Activated CD4-positive, alpha-beta T cell treated with anti-CD3 and anti-CD28 coated beads, Interleukin-2, amount 10 ng/mL, durations not matched to agents 7 days and 5 days (primary cell): Measurements from ENCODE around the gene NEFH. TPM values are rescaled to one million over a fixed set of nuclear protein-coding genes. Genes with fewer than 3 reads are reported as not detected.
A peak's percentile ranks its signal among the peaks of the same experiment; 100 is the strongest.
"Not testable (repeated sequence)": the region's sequence is repeated elsewhere in the genome, so short reads cannot be mapped to it uniquely, and the experiment has no call there.

ENCODE experiments used
- CTCF ChIA-PET: fragments of 350-600 bp; sonication (Branson Sonifier 250); formaldehyde crosslinking; loops from one replicate; lab custom pipeline; 2021; ENCODE audit warnings: antibody characterized with exemption; lab: Charles Lee
- POLR2A ChIA-PET: fragments of 350-600 bp; sonication (Branson Sonifier 250); formaldehyde crosslinking; loops from one replicate; lab custom pipeline; 2021; ENCODE audit warnings: antibody characterized with exemption; lab: Charles Lee
- DNase-seq: peaks from one replicate; pipeline ENCODE4 v3.0.0-alpha.2; 2020
- H3K27ac Mint-ChIP-seq: one replicate; pipeline ENCODE4 v1.8.0; 2021; ENCODE audit warnings: mild to moderate bottlenecking, moderate library complexity, mixed read lengths
- H3K27me3 Mint-ChIP-seq: one replicate; pipeline ENCODE4 v1.8.0; 2021; ENCODE audit warnings: mixed read lengths
- H3K36me3 Mint-ChIP-seq: one replicate; pipeline ENCODE4 v1.8.0; 2021; ENCODE audit warnings: low read depth, mixed read lengths
- H3K4me1 Mint-ChIP-seq: one replicate; pipeline ENCODE4 v1.8.0; 2021; ENCODE audit warnings: mixed read lengths
- H3K4me3 Mint-ChIP-seq: one replicate; pipeline ENCODE4 v1.8.0; 2021; ENCODE audit warnings: mild to moderate bottlenecking, moderate library complexity, mixed read lengths
- H3K9me3 Mint-ChIP-seq: one replicate; pipeline ENCODE4 v1.8.0; 2021; ENCODE audit warnings: mixed read lengths
- total RNA-seq, 2 experiments: library from RNA; stranded (reverse); gene quantifications; one replicate each; pipeline ENCODE4 v1.2.3, GENCODE V29; 2021

The NEFH gene
- total RNA-seq, 2 experiments from 2014 or later, result 0.87 to 0.89 TPM

GRCh38 chr22:29483254-29483653 lies 3.2 kb downstream of the NEFH start:
- CTCF ChIA-PET, result interaction anchor here (0.6 to 1.7 kb wide), 3 partner anchors 11 to 226 kb away, joined by 3 to 5 read pairs (median 4); no protein-coding TSS in a partner anchor
- no peak for DNase-seq
- Mint-ChIP-seq H3K36me3 (peaks cover 6% of the 10 kb centered on the region), H3K27me3 (peaks cover 30% of the 10 kb centered on the region), H3K27ac (no peak overlapping the region), H3K9me3 (no peaks in the 10 kb centered on the region), H3K4me1 (peaks cover 13% of the 10 kb centered on the region), H3K4me3 (no peak overlapping the region)
- POLR2A ChIA-PET, result interaction anchor here (0.5 kb wide), 1 partner anchor 74 kb away, joined by 3 read pairs; no protein-coding TSS in a partner anchor

- no peak for DNase-seq
- Mint-ChIP-seq H3K27me3 (peaks cover 16% of the 10 kb centered on the region), H3K4me1 (peaks cover 7% of the 10 kb centered on the region), H3K36me3 (peaks cover 4% of the 10 kb centered on the region), H3K4me3 (no peak overlapping the region), H3K9me3 (no peaks in the 10 kb centered on the region), H3K27ac (no peak overlapping the region)
- ChIA-PET POLR2A (no interaction called here), CTCF (interaction anchor here (1.0 kb wide), 1 partner anchor 11 kb away, joined by 3 read pairs; no protein-coding TSS in a partner anchor)
Measured at GRCh38 chr22:29484642-29485041, 4.6 kb downstream of the NEFH start.

GRCh38 chr22:29485448-29485847 lies 5.4 kb downstream of the NEFH start:
- POLR2A ChIA-PET, result no interaction called here
- H3K36me3 Mint-ChIP-seq, result peaks cover 3% of the 10 kb centered on the region
- no peaks in the 10 kb centered on the region for H3K9me3 Mint-ChIP-seq

GRCh38 chr22:29487426-29487986 lies 7.5 kb downstream of the NEFH start:
- CTCF ChIA-PET, result no interaction called here
- H3K27me3 Mint-ChIP-seq, result no peaks in the 10 kb centered on the region
- H3K36me3 Mint-ChIP-seq, result no peaks in the 10 kb centered on the region
- H3K9me3 Mint-ChIP-seq, result no peaks in the 10 kb centered on the region
- no peaks in the 10 kb centered on the region for H3K4me1 Mint-ChIP-seq
- POLR2A ChIA-PET, result no interaction called here
- H3K4me3 Mint-ChIP-seq, result no peak overlapping the region
- no peak for DNase-seq
- H3K27ac Mint-ChIP-seq, result no peak overlapping the region

More at GRCh38 chr22:29485448-29485847, 5.4 kb downstream of the NEFH start:
- peaks cover 14% of the 10 kb centered on the region for H3K27me3 Mint-ChIP-seq
- H3K4me1 Mint-ChIP-seq, result peaks cover 6% of the 10 kb centered on the region
- H3K4me3 Mint-ChIP-seq, result no peak overlapping the region
- no peak overlapping the region for H3K27ac Mint-ChIP-seq
- CTCF ChIA-PET, result interaction anchor here (1.0 kb wide), 1 partner anchor 12 kb away, joined by 3 read pairs; no protein-coding TSS in a partner anchor
- DNase-seq, result no peak

GRCh38 chr22:29489127-29489780 lies 9.2 kb downstream of the NEFH start:
- H3K36me3 Mint-ChIP-seq, CTCF ChIA-PET, POLR2A ChIA-PET: not testable (repeated sequence)

GRCh38 chr22:29491012-29491411 lies 11.0 kb downstream of the NEFH start:
- CTCF ChIA-PET, result no interaction called here
- no peaks in the 10 kb centered on the region for H3K4me1 Mint-ChIP-seq
- POLR2A ChIA-PET, result no interaction called here
- DNase-seq, result no peak
- H3K27me3 Mint-ChIP-seq, result no peaks in the 10 kb centered on the region
- peaks cover 10% of the 10 kb centered on the region for H3K36me3 Mint-ChIP-seq
- H3K4me3 Mint-ChIP-seq, result no peak overlapping the region
- H3K27ac Mint-ChIP-seq, result no peak overlapping the region
- H3K9me3 Mint-ChIP-seq, result peaks cover 5% of the 10 kb centered on the region

More at GRCh38 chr22:29489127-29489780, 9.2 kb downstream of the NEFH start:
- H3K4me1 Mint-ChIP-seq, DNase-seq, H3K27ac Mint-ChIP-seq, H3K9me3 Mint-ChIP-seq, H3K4me3 Mint-ChIP-seq, H3K27me3 Mint-ChIP-seq: not testable (repeated sequence)

GRCh38 chr22:29493636-29494035 lies 13.6 kb downstream of the NEFH start:
- H3K4me1 Mint-ChIP-seq, result no peaks in the 10 kb centered on the region
- H3K27me3 Mint-ChIP-seq, result no peaks in the 10 kb centered on the region
- H3K4me3 Mint-ChIP-seq, result no peak overlapping the region
- peaks cover 10% of the 10 kb centered on the region for H3K36me3 Mint-ChIP-seq
- H3K27ac Mint-ChIP-seq, result no peak overlapping the region
- ChIA-PET POLR2A (no interaction called here), CTCF (no interaction called here)
- H3K9me3 Mint-ChIP-seq, result peaks cover 5% of the 10 kb centered on the region
- no peak for DNase-seq

- peaks cover 5% of the 10 kb centered on the region for H3K36me3 Mint-ChIP-seq
- no peak overlapping the region for H3K4me3 Mint-ChIP-seq
- H3K9me3 Mint-ChIP-seq, result peaks cover 3% of the 10 kb centered on the region
- no peaks in the 10 kb centered on the region for H3K27me3 Mint-ChIP-seq
- DNase-seq, result no peak
- H3K4me1 Mint-ChIP-seq, result no peaks in the 10 kb centered on the region
- CTCF ChIA-PET, result no interaction called here
- POLR2A ChIA-PET, result no interaction called here
- H3K27ac Mint-ChIP-seq, result no peak overlapping the region
Measured at GRCh38 chr22:29499852-29500251, 19.8 kb downstream of the NEFH start.

- Mint-ChIP-seq H3K9me3 (no peaks in the 10 kb centered on the region), H3K4me1 (no peaks in the 10 kb centered on the region), H3K36me3 (peaks cover 17% of the 10 kb centered on the region), H3K4me3 (no peak overlapping the region), H3K27ac (no peak overlapping the region), H3K27me3 (no peaks in the 10 kb centered on the region)
- DNase-seq, result no peak
- POLR2A ChIA-PET, result no interaction called here
- CTCF ChIA-PET, result interaction anchor here (1.2 kb wide), 1 partner anchor 20 kb away, joined by 4 read pairs; no protein-coding TSS in a partner anchor
Measured at GRCh38 chr22:29503811-29504372, 23.9 kb downstream of the NEFH start.

- H3K4me3 Mint-ChIP-seq, result no peak overlapping the region
- H3K9me3 Mint-ChIP-seq, result no peaks in the 10 kb centered on the region
- POLR2A ChIA-PET, result no interaction called here
- DNase-seq, result no peak
- H3K4me1 Mint-ChIP-seq, result peaks cover 9% of the 10 kb centered on the region
- no peak overlapping the region for H3K27ac Mint-ChIP-seq
- peaks cover 43% of the 10 kb centered on the region for H3K36me3 Mint-ChIP-seq
- H3K27me3 Mint-ChIP-seq, result no peaks in the 10 kb centered on the region
- CTCF ChIA-PET, result interaction anchor here (0.5 to 0.6 kb wide), 2 partner anchors 8 to 363 kb away, joined by 3 read pairs; no protein-coding TSS in a partner anchor
Measured at GRCh38 chr22:29509298-29509697, 29.3 kb downstream of the NEFH start.

- peak overlapping the region; percentile 74 for H3K27ac Mint-ChIP-seq
- H3K9me3 Mint-ChIP-seq, result no peaks in the 10 kb centered on the region
- CTCF ChIA-PET, result interaction anchor here (0.5 to 1.7 kb wide), 2 partner anchors 8 to 15 kb away, joined by 3 to 5 read pairs; no protein-coding TSS in a partner anchor
- DNase-seq, result no peak
- peaks cover 9% of the 10 kb centered on the region for H3K4me1 Mint-ChIP-seq
- no peak overlapping the region for H3K4me3 Mint-ChIP-seq
- no peaks in the 10 kb centered on the region for H3K27me3 Mint-ChIP-seq
- POLR2A ChIA-PET, result no interaction called here
- peaks cover 46% of the 10 kb centered on the region for H3K36me3 Mint-ChIP-seq
Measured at GRCh38 chr22:29509815-29510214, 29.8 kb downstream of the NEFH start.

GRCh38 chr22:29510542-29510941 lies 30.5 kb downstream of the NEFH start:
- Mint-ChIP-seq H3K4me1 (peaks cover 9% of the 10 kb centered on the region), H3K27me3 (no peaks in the 10 kb centered on the region), H3K4me3 (no peak overlapping the region), H3K36me3 (peaks cover 47% of the 10 kb centered on the region), H3K27ac (peak overlapping the region; percentile 46), H3K9me3 (no peaks in the 10 kb centered on the region)
- no peak for DNase-seq
- POLR2A ChIA-PET, result no interaction called here
- CTCF ChIA-PET, result interaction anchor here (0.6 to 1.7 kb wide), 3 partner anchors 9 to 903 kb away, joined by 3 to 5 read pairs (median 4); no protein-coding TSS in a partner anchor
